NCI-H69 (cell line): ENCODE results near the gene PRRC2B.

Experiments
- DNase-seq: peaks from one replicate; lab custom pipeline; 2025; lab: John Stamatoyannopoulos, UW

The PRRC2B gene

DNA sequence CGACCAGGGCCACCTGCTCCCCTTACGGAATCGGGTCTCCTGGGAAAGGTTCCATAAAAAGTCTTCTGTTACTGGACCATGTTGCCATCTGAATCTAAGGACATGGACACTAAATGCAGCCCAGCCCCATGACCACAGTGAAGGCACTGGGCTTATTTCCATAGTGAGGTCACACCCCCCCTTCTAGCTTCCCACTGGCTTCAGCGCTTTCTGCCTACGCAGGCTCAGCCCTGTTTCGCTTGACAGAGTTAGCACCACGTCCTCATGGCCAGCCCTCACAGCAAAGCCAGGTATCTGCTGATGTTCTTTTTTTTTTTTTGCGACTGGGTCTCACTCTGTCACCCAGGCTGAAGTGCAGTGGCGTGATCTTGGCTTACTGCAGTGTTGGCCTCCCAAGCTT lies 123.0 kb downstream of the PRRC2B start:
- DNase-seq, result no peak

- DNase-seq, result no peak
These were observed 123.9 kb downstream of the PRRC2B start for GRCh38 chr9:131517761-131518190.

- no peak for DNase-seq
These were observed 124.7 kb downstream of the PRRC2B start for GRCh38 chr9:131518553-131518952.

DNA sequence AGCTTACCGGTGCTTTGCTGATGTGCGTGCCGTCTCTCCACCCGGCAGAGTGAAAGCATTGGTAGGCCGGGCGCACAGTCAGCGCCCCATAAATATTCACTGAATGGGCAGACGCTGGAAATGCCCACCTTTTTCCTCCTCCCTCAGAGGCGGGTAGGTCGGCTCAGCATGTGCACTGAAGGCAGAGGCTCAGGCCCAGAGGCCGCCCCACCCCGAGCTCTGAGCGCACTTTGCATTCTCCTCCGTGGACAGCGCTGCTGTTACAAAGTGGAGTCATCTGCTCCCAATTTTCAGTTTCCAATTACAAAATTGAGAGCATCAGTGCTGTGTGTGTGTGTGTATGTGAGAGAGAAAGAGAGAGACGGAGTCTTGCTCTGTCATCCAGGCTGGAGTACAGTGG lies 126.6 kb downstream of the PRRC2B start:
- DNase-seq, result no peak

DNA sequence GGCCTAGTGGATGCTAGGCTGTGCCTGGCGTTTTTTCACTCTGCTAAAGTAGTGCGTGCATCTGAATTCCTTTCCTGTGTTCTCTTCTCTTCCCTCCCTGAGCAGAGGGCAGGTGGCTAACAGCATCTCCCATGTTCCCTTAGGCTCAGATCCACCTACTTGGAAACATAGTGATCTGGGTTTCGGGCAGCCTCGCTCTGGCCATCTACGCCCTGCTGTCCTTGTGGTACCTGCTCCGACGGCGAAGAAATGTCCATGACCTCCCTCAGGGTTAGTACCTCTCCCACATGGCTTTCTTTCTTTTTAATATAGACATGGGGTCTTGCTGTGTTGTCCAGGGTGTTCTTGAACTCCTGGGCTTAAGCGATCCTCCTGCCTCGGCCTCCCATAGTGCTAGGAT lies 127.3 kb downstream of the PRRC2B start:
- no peak for DNase-seq

- no peak for DNase-seq
These were observed 127.9 kb downstream of the PRRC2B start for GRCh38 chr9:131521822-131522221.

DNA sequence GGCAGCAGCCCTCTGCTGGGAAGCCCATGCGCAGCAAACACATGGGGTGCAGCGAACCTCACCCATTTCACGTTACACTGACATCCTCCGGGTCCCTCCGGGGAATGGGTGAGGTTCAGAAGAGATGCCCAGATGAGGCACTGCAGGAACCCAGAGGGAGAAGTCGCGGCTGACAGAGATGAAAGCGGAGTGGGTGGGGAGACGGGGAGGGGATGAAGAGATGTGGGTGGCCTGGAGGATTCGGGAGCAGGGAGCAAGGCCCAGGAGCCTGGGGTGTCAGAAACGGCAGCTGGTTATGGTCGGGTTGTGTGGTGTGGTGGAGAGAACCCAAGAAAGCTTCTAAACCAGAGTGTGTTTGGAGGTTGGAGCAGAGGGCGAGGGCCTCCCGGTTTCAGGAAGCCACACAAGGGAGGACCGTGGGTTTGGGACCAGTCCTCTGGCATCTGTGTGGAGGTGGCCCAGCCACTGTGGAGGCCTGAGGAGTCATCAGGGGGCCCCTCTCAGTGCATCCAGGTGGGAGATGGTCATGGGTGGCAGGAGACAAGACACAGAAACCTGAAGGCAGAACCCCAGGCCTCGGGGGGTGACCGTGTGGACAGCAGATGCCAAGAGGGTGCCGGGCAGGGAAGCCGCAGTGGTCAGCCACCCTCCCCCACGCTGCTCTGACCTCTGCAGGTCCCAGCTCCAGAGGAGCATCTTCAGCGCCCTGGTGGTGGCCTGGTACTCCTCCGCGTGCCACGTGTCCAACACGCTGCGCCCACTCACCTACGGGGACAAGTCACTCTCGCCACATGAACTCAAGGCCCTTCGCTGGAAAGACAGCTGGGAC lies 128.6 kb downstream of the PRRC2B start:
- DNase-seq, result no peak

DNA sequence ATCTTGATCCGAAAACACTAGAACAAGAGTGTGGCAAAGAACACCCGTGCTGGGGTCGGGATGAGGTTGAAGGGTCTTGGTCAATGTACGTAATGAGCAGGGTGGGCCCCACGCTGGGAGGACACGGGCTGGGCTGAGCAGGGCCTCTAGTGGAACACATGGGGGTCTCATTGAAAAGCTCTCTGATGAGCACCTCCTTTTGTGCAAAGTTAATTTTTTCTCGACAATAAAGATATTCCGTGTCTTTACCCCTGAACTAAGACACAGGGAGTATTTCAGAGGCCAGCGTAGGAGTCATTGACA lies 129.2 kb downstream of the PRRC2B start:
- no peak for DNase-seq

- no peak for DNase-seq
These were observed 129.9 kb downstream of the PRRC2B start for GRCh38 chr9:131523451-131524435.

GRCh38 chr9:131524665-131525315 lies 130.9 kb downstream of the PRRC2B start:
- no peak for DNase-seq

DNA sequence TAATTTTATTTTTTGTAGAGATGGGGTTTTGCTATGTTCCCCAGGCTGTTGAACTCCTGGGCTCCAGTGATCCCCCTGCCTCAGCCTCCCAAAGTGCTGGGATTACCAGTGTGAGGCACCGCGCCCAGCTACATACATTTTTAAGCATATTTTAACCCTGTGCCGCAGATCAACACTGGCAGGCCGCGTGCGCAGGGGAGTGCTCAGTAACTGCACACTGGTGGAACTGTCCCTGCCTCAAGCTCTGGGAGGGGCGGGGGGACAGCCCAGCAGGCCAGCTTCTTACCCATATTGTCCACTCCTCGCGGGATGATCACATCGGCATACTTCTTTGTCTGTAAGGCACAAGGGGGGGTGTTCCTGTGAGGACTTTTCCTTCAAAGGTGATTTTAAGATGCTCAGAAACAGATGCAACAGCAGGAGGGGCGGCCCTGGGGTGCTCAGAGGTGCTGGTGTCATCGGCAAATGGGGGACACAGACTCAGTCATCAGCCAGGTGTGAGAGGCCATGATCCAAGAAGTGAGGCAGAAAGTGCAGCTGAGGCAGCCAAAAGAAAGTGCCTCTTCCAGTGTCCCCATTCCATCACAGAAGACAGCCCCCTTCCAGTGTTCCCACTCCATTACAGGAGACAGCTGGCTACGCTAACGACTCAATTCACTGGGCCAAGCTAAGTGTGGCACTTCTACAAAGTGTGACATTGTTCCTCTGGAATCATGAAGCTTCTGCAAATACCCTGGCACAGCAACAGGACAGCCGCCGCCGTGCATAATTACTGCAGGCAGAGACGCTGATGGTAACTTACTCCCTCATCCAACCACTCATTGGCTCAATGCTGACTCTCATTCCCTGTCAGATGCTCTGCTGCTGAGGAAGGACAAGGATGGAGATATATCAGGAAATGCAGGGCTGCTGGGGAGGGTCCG lies 132.0 kb downstream of the PRRC2B start:
- no peak for DNase-seq

DNA sequence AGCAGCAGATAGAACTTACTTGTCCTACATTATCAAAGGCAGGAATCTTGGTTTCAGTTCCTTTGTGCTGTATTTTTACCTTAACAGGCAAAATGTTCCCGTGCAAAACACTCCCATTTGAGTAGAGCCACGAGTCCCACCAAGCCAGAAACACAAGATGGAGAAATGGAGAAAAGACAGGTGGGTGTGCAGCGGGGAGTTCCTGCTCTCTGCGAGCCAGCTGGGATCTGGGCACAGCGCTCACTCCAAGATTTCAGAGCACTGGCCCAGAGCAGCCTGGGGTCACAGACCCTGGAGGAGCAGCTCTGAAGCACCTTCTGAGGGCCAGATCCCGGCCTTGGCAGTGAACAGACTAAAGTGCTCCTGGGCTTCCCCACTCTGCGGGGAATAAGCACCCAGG lies 134.3 kb downstream of the PRRC2B start:
- no peak for DNase-seq

DNA sequence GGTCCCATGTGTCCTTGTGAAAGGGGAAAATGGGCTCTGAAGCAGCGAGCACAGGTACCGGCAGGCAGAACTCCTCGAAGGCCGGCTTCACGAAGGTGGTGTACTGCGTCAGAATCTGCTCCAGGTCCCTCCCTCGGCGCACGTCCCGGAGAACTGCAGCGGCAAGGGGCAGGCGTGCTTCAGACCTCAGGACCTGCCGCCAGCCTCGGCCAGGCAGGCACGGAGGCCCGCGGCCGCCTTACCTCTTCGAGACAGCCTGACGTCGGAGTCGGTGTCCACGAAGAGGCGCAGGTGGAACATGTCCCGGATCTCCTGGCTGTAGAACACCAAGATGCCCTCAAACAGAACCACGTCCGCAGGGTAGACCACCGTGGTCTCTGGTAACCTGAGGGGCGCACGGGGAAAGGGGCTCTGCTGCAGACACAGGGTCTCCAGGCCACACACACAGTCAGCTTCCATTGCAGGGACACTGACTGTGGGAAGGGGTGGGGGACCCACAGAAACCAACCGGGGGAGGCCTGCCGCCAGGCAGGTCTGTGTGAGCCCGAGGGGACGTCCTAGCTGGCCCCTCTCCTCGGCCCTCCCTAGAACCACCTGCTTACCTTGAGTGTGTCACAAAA lies 135.1 kb downstream of the PRRC2B start:
- DNase-seq, result no peak

DNA sequence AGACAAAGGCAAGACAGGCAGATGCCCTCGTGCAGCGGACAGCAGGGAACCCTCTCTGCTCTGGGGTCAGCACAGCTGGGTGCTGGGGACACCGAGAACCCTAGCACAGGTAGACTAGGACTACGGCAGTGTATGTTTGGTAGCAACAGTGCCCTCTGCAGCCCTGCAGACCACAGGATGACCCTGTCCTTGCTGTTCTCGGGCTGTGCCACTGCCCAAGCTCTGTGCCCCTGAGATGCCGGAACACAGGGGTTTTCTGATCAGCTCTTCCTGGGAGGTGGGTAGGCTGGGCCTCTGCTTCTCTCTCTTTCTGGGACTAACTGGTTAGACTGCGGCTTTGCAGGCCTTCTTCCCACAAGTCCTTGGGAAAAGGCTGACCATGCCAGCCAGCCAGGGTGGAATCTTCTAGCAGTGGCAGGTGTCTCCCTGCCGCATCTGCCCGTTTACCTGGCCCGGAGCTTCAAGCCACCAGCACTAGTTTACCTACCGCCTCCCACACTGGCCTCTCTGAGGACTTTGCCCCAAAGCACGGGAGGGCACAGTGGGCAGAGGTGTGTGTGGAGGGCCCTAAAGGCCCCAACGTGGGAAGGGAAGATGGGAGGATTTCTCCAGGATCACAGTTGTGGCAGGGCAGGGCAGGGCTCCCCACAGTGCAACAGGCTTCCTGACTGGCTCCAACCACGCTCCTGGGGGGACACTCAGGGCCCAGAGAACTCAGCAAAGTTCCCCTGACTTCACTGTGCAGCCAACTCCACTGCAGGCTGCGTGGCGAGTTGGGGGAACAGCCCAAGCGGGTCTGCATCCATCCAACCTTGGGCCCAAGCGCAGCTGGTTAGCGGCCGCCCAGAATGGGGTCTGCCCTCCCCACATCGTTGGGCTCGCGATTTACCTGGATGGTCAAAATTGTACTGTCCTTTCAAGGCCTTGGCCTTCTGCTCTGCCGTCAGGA lies 136.0 kb downstream of the PRRC2B start:
- no peak for DNase-seq

GRCh38 chr9:131530546-131530919 lies 136.6 kb downstream of the PRRC2B start:
- DNase-seq, result peak; percentile 68

DNA sequence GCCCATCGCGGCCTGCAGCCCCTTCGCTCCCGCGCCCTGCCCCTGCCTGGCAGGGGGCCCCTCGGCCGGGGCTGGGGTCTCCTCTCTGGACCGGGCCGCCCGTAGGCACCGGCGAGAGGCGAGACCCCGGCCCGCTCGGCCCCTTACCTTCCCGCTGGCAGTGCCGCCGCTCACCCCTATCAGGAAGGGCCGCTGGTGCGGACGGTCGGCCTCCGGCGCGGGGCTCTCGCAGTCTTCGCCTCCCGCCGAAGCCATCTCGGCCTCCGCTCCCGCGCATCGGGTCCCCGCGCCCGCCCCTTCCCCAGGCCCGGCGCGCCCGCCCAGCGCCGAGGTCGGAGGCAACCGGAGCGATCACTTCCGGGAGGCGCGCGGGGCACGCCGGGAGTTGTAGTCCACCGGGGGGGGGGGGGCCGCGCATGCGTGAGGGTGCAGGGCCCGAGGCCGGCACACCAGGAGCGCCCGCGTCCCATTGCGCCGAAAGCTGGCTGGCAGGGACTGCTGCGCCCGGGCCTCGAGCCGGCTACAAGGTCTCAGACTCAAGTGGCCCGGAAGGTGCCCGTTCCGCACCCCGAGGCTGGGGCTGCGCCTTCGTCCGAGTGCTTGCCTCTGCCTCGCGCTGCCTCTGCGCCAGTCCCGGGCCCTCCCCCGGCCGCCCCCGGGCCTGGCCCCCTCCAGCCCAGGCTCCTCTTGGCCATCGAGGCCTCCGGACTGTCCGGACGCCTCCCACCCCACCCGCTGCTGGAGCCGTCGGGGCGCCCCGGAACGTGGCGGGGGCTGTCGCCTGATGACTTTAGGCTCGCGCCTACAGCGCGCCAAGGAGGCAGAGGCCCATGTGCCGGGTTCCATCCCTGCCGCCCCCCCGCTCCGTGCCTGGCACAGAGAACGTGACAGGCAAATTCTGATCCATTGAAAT lies 137.3 kb downstream of the PRRC2B start, which contains the start of gene UCK1:
Gene UCK1, minus strand, starts transcription at position 344 of the 913 bp plus-strand sequence. Its CDS starts 89 bp downstream, at position 255.
- DNase-seq, result peak; percentile 96

DNA sequence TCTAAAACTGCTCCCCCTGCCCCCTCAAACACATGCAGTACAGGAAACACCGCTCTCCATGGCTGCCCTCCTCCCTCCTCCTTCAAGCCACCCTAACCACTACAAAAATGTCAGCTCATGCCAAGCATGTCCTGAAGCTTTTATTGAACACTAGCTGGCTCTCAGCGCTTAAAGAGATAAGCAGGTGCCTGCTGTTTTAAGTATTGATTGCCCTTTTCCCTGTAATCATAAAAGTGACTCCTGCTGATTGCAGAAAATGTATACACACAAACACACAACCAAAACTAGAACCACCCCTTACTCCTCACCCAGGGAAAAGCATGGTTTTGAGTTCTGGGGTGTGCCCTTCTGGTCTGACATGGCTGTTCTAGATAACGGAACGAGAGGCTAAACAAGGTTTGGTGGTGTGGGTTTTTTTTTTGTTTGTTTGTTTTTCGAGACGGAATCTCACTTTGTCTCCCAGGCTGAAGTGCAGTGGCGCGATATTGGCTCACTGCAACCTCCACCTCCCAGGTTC lies 140.9 kb downstream of the PRRC2B start:
- peak; percentile 17 for DNase-seq

GRCh38 chr9:131537946-131538345 lies 144.1 kb downstream of the PRRC2B start:
- DNase-seq, result no peak
